Osteocyte (in vitro differentiated cells): Measurements from ENCODE around the gene CRHR1. TPM values are rescaled to one million over a fixed set of nuclear protein-coding genes. Genes with fewer than 3 reads are reported as not detected.

Experiments used
- DNase-seq: peaks from one replicate; pipeline ENCODE4 v3.0.0; 2021; ENCODE audit warnings: mixed read lengths; ENCODE audit not compliant: unreplicated experiment; ENCODE audit errors: extremely low spot score
- H3K27ac Mint-ChIP-seq: one replicate; pipeline ENCODE4 v1.8.0; 2021; ENCODE audit warnings: mild to moderate bottlenecking, mixed read lengths; ENCODE audit not compliant: unreplicated experiment
- H3K27me3 Mint-ChIP-seq: one replicate; pipeline ENCODE4 v1.8.0; 2021; ENCODE audit warnings: mixed read lengths; ENCODE audit not compliant: unreplicated experiment
- H3K36me3 Mint-ChIP-seq: one replicate; pipeline ENCODE4 v1.8.0; 2021; ENCODE audit warnings: mixed read lengths; ENCODE audit not compliant: unreplicated experiment
- H3K4me1 Mint-ChIP-seq: one replicate; pipeline ENCODE4 v1.8.0; 2021; ENCODE audit warnings: mixed read lengths; ENCODE audit not compliant: unreplicated experiment
- H3K4me3 Mint-ChIP-seq: one replicate; pipeline ENCODE4 v1.8.0; 2021; ENCODE audit warnings: mild to moderate bottlenecking, moderate library complexity, mixed read lengths; ENCODE audit not compliant: unreplicated experiment
- H3K9me3 Mint-ChIP-seq: one replicate; pipeline ENCODE4 v1.8.0; 2021; ENCODE audit warnings: mixed read lengths; ENCODE audit not compliant: unreplicated experiment
- CTCF ChIP-seq: fragments of 200-600 bp; sonication (generic); IDR thresholded peaks from 2 replicates; pipeline ENCODE4 v1.5.0; 2021; ENCODE audit warnings: antibody characterized with exemption, mild to moderate bottlenecking, moderate library complexity
- total RNA-seq: library from RNA; stranded (reverse); gene quantifications from 2 replicates; pipeline ENCODE4 v1.2.1, GENCODE V29; 2021

Gene CRHR1
- total RNA-seq, 1 donor from 2014 or later: not detected

GRCh38 chr17:45753645-45754225 is 30.4 kb upstream of the CRHR1 start:
- no peak for DNase-seq
- Mint-ChIP-seq H3K27me3 (peaks cover 31% of the 10 kb centered on the region), H3K4me1 (no peaks in the 10 kb centered on the region), H3K27ac (no peak overlapping the region), H3K36me3 (no peaks in the 10 kb centered on the region), H3K9me3 (no peaks in the 10 kb centered on the region), H3K4me3 (no peak overlapping the region)
- no peak for TF ChIP-seq CTCF

GRCh38 chr17:45755050-45755449 is 29.1 kb upstream of the CRHR1 start:
- Mint-ChIP-seq H3K4me3 (no peak overlapping the region), H3K27me3 (peaks cover 31% of the 10 kb centered on the region), H3K9me3 (no peaks in the 10 kb centered on the region), H3K4me1 (no peaks in the 10 kb centered on the region), H3K27ac (no peak overlapping the region), H3K36me3 (no peaks in the 10 kb centered on the region)
- no peak for DNase-seq
- TF ChIP-seq CTCF: no peak

GRCh38 chr17:45756266-45756991 is 27.7 kb upstream of the CRHR1 start:
- no peaks in the 10 kb centered on the region for H3K9me3 Mint-ChIP-seq
- no peak overlapping the region for H3K4me3 Mint-ChIP-seq
- no peaks in the 10 kb centered on the region for H3K36me3 Mint-ChIP-seq
- peaks cover 21% of the 10 kb centered on the region for H3K27me3 Mint-ChIP-seq
- no peaks in the 10 kb centered on the region for H3K4me1 Mint-ChIP-seq
- H3K27ac Mint-ChIP-seq: no peak overlapping the region
- no peak for TF ChIP-seq CTCF
- no peak for DNase-seq

- H3K27ac Mint-ChIP-seq: no peak overlapping the region
- H3K4me3 Mint-ChIP-seq: no peak overlapping the region
- H3K4me1 Mint-ChIP-seq: no peaks in the 10 kb centered on the region
- no peaks in the 10 kb centered on the region for H3K36me3 Mint-ChIP-seq
- H3K27me3 Mint-ChIP-seq: peaks cover 27% of the 10 kb centered on the region
- TF ChIP-seq CTCF: no peak
- no peak for DNase-seq
- no peaks in the 10 kb centered on the region for H3K9me3 Mint-ChIP-seq
Measured at GRCh38 chr17:45757431-45758218, 26.5 kb upstream of the CRHR1 start.

GRCh38 chr17:45758544-45758943 is 25.6 kb upstream of the CRHR1 start:
- Mint-ChIP-seq H3K4me1 (no peaks in the 10 kb centered on the region), H3K9me3 (no peaks in the 10 kb centered on the region), H3K4me3 (no peak overlapping the region), H3K27me3 (peaks cover 33% of the 10 kb centered on the region), H3K36me3 (no peaks in the 10 kb centered on the region), H3K27ac (no peak overlapping the region)
- no peak for DNase-seq
- no peak for TF ChIP-seq CTCF
